Smooth muscle cell (in vitro differentiated cells): ENCODE results near the gene TANC1. TPM values are rescaled to one million over a fixed set of nuclear protein-coding genes. Genes with fewer than 3 reads are reported as not detected.

Experiments
- DNase-seq: peaks from one replicate; lab custom pipeline; 2025; ENCODE audit not compliant: unreplicated experiment; lab: John Stamatoyannopoulos, UW
- H2AFZ ChIP-seq: fragments of 200-600 bp; sonication (generic); 2 replicates; pipeline ENCODE4 v1.6.0; 2016; ENCODE audit warnings: antibody characterized with exemption, low read depth, mild to moderate bottlenecking
- H3F3A ChIP-seq: fragments of 200-600 bp; sonication (generic); 2 replicates; pipeline ENCODE4 v1.6.0; 2017; ENCODE audit warnings: antibody characterized with exemption, low read depth
- H3K27ac ChIP-seq: fragments of 200-600 bp; sonication (generic); 2 replicates; pipeline ENCODE4 v1.5.1; 2016; ENCODE audit warnings: low read depth, mild to moderate bottlenecking
- H3K27me3 ChIP-seq: fragments of 200-600 bp; sonication (generic); 2 replicates; pipeline ENCODE4 v1.6.1; 2016; ENCODE audit warnings: low read depth, mild to moderate bottlenecking
- H3K36me3 ChIP-seq: fragments of 200-600 bp; sonication (generic); 2 replicates; pipeline ENCODE4 v1.5.1; 2016; ENCODE audit warnings: low read depth
- H3K4me1 ChIP-seq: fragments of 200-600 bp; sonication (generic); 2 replicates; pipeline ENCODE4 v1.5.1; 2016; ENCODE audit warnings: low read depth
- H3K4me2 ChIP-seq: fragments of 200-600 bp; sonication (generic); 2 replicates; pipeline ENCODE4 v1.6.0; 2016; ENCODE audit warnings: mild to moderate bottlenecking
- H3K4me3 ChIP-seq: fragments of 200-600 bp; sonication (generic); 2 replicates; pipeline ENCODE4 v1.5.1; 2016; ENCODE audit warnings: mild to moderate bottlenecking
- H3K79me2 ChIP-seq: fragments of 200-600 bp; sonication (generic); 2 replicates; pipeline ENCODE4 v1.6.0; 2016; ENCODE audit warnings: low read depth, mild to moderate bottlenecking
- H3K9ac ChIP-seq: fragments of 200-600 bp; sonication (generic); 2 replicates; pipeline ENCODE4 v1.6.0; 2016; ENCODE audit warnings: low read depth
- H3K9me3 ChIP-seq: fragments of 200-600 bp; sonication (generic); replicated peaks from 2 replicates; pipeline ENCODE4 v1.5.1; 2016; ENCODE audit warnings: low read depth
- H4K20me1 ChIP-seq: fragments of 200-600 bp; sonication (generic); 2 replicates; pipeline ENCODE4 v1.6.0; 2016; ENCODE audit warnings: low read depth
- WGBS: methylation state at CpG from one replicate; pipeline ENCODE4 v1.1.7; 2016; ENCODE audit warnings: low lambda C conversion rate; 5-methylcytosine and 5-hydroxymethylcytosine counted together
- polyA plus RNA-seq: library from polyadenylated mRNA; unstranded; fragments of >200 nt; fragmentation: Nextera tagmentation; extraction: Ambion mirVana; gene quantifications from 2 replicates; pipeline ENCODE4 v1.2.1, GENCODE V29; 2016
- total RNA-seq: library from RNA; depleted of rRNA; stranded (reverse); fragments of >200 nt; gene quantifications from 2 replicates; pipeline ENCODE4 v1.2.3, GENCODE V29; 2014
- TF ChIP-seq, protein P1 (sequence below): fragments of 200-600 bp; sonication (generic); IDR thresholded peaks from 2 replicates; pipeline ENCODE4 v1.5.1; 2017; ENCODE audit warnings: borderline replicate concordance, mild to moderate bottlenecking, antibody characterized with exemption; ENCODE audit not compliant: insufficient read depth, poor library complexity, severe bottlenecking

The TANC1 gene
- total and polyA plus RNA-seq, 2 experiments from 2014 or later, result 9.1 to 30.8 TPM

DNA sequence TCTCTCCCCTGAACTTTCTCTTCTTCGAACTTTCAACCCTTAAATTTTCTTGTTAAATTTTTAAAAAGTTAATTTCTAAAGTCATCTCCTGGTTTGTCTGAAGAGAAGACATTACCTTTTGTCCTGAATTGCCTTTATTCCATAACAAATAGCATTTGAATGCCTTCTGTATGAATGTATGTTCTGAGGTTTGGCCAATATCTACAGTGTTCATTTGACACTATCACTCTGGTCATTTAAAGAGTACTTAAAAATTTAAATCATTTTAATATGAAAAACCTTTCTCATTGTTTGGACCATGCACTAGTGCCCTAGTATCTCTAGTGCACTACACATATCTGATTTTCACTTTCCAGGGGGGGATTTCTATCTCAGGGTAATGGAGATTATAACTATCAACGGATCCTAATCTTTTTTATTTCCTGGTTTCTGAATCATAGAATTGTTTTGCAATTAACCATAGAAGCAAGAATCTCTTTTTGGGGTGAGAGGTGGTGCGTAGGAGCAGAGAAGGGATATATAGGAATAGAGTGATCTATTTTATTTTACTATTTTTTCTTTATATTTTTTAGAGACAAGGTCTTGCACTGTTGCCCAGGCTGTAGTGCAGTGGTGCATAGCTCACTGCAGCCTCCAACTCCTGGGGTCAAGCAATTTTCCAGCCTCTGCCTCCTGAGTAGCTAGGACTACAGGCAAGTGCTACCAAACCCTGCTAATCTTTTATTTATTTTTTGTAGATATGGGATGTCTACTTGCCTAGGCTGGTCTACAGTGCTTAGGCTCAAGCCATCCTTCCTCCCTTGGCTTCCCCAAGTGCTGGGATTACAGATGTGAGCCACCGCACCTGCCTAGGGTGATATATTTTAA, 25.5 kb downstream of the TANC1 start:
- Histone ChIP-seq H3K36me3 (no peaks in the 10 kb centered on the region), H3K4me2 (no peak overlapping the region), H3K4me1 (peaks cover 13% of the 10 kb centered on the region), H4K20me1 (peaks cover 100% of the 10 kb centered on the region), H3K27me3 (peaks cover 13% of the 10 kb centered on the region), H3K79me2 (peaks cover 76% of the 10 kb centered on the region), H3K9ac (no peak overlapping the region), H2AFZ (no peak overlapping the region), H3F3A (peaks cover 9% of the 10 kb centered on the region), H3K4me3 (no peak overlapping the region), H3K9me3 (no peaks in the 10 kb centered on the region), H3K27ac (no peak overlapping the region)
- TF ChIP-seq, protein P1, sequence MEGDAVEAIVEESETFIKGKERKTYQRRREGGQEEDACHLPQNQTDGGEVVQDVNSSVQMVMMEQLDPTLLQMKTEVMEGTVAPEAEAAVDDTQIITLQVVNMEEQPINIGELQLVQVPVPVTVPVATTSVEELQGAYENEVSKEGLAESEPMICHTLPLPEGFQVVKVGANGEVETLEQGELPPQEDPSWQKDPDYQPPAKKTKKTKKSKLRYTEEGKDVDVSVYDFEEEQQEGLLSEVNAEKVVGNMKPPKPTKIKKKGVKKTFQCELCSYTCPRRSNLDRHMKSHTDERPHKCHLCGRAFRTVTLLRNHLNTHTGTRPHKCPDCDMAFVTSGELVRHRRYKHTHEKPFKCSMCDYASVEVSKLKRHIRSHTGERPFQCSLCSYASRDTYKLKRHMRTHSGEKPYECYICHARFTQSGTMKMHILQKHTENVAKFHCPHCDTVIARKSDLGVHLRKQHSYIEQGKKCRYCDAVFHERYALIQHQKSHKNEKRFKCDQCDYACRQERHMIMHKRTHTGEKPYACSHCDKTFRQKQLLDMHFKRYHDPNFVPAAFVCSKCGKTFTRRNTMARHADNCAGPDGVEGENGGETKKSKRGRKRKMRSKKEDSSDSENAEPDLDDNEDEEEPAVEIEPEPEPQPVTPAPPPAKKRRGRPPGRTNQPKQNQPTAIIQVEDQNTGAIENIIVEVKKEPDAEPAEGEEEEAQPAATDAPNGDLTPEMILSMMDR, result no peak
- DNase-seq, result no peak
- WGBS, result 87% methylated on average over 4 of the region's 4 CpGs

DNA sequence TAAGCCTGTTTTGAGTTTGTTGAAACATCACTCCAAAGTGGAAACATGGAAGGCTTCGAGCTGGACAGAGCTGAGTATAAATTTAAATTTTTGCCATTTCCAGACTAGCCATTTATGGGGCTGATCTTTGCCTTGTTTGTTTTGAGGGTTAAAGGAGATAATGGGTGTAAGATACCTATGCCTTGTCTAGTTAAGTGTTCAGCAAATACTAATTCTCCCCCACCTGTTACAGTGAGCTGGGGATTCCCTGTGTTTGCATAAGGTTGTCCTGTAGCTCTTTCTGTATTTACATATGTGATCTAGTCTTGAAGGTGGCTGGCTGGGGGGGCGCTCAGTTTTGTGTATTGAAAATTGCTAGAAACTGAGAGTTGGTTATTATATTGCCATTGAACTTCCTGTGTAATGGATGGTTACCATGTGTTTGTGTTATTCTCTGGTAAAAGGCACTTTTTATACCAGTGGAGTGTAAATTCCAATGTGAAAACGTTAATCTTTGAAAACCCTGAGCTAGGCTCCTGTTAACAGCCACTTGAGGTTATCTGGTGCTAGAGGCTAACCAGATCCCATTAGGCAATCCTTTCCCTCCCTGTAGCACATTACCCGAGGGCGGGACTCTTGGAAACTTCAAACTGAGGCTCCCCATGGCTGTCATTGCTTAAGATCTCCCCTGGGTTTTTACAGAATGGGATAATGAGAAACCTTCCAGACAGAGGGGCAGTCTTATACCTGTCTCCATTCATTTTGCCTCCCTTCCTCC, 26.7 kb downstream of the TANC1 start:
- H3K4me2 ChIP-seq, result peak overlapping the region; percentile 25
- no peak overlapping the region for H3K4me3 ChIP-seq
- H3F3A ChIP-seq, result peaks cover 9% of the 10 kb centered on the region
- no peak overlapping the region for H3K9ac ChIP-seq
- H3K4me1 ChIP-seq, result peaks cover 13% of the 10 kb centered on the region
- peaks cover 100% of the 10 kb centered on the region for H4K20me1 ChIP-seq
- no peak overlapping the region for H2AFZ ChIP-seq
- 27% methylated on average over 5 of the region's 5 CpGs for WGBS
- H3K27ac ChIP-seq, result peak overlapping the region; percentile 4
- TF ChIP-seq, protein P1, result no peak
- DNase-seq, result no peak
- H3K36me3 ChIP-seq, result no peaks in the 10 kb centered on the region
- H3K79me2 ChIP-seq, result peaks cover 76% of the 10 kb centered on the region
- H3K9me3 ChIP-seq, result no peaks in the 10 kb centered on the region
- H3K27me3 ChIP-seq, result peaks cover 13% of the 10 kb centered on the region

DNA sequence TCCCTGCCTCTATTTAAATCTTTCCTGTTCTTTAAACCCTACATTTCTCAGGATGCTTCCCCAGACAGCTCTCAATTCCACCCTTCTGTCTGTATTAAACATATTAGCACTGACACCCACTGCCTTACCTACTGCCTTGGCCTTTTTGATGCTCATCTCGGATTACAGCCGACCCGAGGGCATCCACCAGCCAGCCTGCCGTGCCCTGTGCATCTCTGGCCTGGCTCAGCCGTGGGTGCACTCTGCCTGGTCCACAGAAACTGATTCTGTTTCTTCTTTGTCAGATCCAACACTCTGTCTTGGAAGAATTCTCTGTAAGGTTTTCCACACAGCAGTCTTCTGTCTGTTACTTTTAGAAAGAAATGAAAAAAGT, 27.2 kb downstream of the TANC1 start:
- peaks cover 9% of the 10 kb centered on the region for H3F3A ChIP-seq

More for the DNA sequence above, 27.2 kb downstream of the TANC1 start:
- 41% methylated on average over 5 of the region's 5 CpGs for WGBS
- Histone ChIP-seq H3K9me3 (no peaks in the 10 kb centered on the region), H3K27ac (no peak overlapping the region), H3K36me3 (no peaks in the 10 kb centered on the region), H3K79me2 (peaks cover 79% of the 10 kb centered on the region), H3K4me2 (peak overlapping the region; percentile 25), H3K27me3 (peaks cover 13% of the 10 kb centered on the region), H4K20me1 (peaks cover 100% of the 10 kb centered on the region), H3K4me3 (no peak overlapping the region), H3K4me1 (peaks cover 13% of the 10 kb centered on the region), H3K9ac (no peak overlapping the region), H2AFZ (no peak overlapping the region)
- DNase-seq, result no peak
- TF ChIP-seq, protein P1, result no peak
